Endometrial microvascular endothelial cells (primary cell): ENCODE measurements around the gene SPR. TPM values are rescaled to one million over a fixed set of nuclear protein-coding genes. Genes with fewer than 3 reads are reported as not detected.

Experiments
- in situ Hi-C: cut with HindIII; loops from 2 replicates; pipeline ENCODE4 v1.10.0; 2017; ENCODE audit warnings: low sequenced_read_pairs, low pct_unique_long_range_greater_than_20kb; ENCODE audit errors: inconsistent ontology term
- total RNA-seq: library from RNA; depleted of rRNA; stranded (reverse); fragments of >200 nt; gene quantifications from one replicate; pipeline ENCODE4 v1.2.3, GENCODE V29; 2015; ENCODE audit errors: inconsistent ontology term

The SPR gene
- total RNA-seq, 1 donor from 2014 or later: 55.0 TPM

- in situ Hi-C loops: no loop called here
Measured at GRCh38 chr2:72913486-72914205, 26.4 kb downstream of the SPR start.

DNA sequence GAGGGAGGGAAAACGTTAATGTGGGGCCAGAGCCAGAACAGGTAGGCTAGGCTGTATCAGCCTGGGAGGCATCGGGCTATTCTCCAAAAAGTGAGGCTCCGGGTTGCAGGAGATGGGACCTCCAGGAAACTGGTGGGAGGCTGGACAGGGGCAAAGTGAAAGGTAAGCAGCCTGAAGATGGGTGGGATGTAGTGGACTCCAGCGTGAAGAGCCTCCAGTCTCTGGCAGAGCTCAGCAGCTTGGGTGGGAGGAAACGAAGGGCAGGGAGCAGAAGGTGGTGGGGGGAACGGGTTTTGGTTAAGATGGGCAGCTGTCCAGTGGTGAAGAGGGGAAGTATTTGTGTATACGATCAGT lies 27.0 kb downstream of the SPR start:
- in situ Hi-C loops: no loop called here

DNA sequence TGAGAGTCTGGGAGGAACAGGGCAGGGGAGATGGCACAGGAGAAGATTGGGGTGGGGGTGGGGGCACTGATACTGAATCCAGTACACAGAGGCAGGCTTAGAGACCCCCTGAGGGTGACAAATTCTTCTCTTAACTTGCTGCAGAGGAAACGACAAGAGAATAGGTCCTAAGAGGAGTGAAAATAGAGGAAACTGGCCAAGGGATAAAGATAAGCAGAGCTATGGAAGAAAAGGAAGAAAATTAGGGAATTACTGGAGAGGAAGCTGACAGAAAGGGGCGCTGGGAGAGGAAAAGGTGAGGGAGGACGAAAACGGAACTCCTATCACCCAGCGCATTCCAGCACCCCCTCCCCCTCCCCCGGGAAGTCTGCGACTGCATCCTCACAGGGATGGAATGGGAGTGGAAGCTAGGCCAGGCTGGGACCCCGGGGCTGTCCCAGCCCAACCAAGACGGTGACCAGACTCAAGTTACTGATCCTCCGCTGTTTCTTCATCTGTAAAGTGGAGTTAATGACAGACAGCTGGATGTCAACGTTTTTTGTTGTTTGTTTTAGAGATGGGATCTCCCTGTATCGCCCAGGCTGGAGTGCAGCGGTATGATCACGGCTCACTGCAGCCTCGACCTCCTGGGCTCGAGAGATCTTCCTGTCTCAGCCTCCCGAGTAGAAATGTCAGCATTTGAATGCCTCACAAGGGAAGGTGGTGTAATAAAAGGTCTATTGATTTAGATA lies 27.5 kb downstream of the SPR start:
- in situ Hi-C loops: no loop called here

- in situ Hi-C loops: no loop called here
Measured at GRCh38 chr2:72915320-72915906, 28.2 kb downstream of the SPR start.

DNA sequence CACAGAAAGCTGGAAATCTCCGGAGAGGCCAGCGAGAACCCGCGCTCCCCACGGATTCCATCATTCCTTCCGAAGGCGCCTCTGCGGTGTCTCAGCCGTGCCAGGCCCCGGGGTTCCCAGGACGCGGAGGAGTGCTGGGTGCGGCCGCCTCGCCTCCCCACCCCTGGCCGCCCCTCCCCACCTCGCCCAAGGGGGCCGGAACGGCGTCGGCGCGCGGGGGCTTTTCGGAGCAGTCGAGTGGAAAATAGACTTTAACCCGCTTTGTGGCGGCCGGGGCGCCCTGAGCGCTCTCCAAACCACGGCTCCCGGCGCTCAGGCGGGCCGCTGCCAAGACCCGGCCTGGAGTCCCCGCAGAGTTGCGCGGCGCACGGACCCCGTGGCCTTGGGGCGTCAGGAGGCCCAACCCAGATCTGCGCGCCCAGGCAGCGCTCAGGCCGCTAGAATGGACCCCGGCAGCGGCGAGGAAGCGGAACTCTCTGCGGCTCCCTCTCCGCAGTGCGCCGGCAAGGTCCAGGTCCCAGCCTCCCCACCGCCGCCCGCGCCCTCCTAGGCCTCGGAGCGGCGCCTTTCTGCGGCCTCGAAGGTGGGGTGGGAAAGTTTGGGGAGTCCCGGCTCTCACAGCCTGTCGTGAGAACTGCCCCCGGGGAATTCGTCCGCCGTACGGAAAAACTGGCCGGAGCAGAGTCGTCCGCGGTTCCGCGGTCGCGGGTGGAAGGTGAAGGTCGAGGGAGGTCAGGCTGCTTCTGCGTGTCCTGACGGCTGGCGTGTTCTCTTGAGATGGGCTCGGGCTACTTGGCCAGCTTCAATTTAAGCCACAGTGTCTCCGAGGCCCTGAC lies 28.9 kb downstream of the SPR start:
- in situ Hi-C loops: no loop called here

DNA sequence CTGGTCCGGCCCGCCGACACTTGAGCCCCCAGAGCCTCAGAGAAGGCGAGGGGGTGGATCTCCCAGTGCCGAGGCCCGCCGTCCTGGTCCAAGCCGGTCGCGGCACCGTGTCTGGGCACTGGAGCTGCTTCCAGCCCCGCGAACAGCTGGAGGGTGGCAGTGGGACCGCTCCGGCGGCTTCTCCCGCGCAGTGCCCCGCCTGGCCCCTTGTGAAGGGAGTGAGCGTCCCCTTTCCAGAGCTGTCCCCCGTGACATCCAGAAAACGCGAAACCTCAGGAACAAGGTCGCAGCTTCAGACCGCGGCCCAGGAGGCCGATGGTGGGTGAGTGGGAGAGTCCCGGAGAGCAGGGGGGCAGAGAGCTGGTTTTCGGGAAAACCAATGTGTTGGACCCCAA lies 29.5 kb downstream of the SPR start:
- in situ Hi-C loops: no loop called here

GRCh38 chr2:72917138-72917876 lies 30.1 kb downstream of the SPR start, which contains the start of gene EMX1:
Gene EMX1 (plus strand): TSS chr2:72917519. CDS start chr2:72917853, 334 bp downstream.
- in situ Hi-C loops: no loop called here

GRCh38 chr2:72917877-72918553 lies 30.8 kb downstream of the SPR start:
- in situ Hi-C loops: no loop called here

DNA sequence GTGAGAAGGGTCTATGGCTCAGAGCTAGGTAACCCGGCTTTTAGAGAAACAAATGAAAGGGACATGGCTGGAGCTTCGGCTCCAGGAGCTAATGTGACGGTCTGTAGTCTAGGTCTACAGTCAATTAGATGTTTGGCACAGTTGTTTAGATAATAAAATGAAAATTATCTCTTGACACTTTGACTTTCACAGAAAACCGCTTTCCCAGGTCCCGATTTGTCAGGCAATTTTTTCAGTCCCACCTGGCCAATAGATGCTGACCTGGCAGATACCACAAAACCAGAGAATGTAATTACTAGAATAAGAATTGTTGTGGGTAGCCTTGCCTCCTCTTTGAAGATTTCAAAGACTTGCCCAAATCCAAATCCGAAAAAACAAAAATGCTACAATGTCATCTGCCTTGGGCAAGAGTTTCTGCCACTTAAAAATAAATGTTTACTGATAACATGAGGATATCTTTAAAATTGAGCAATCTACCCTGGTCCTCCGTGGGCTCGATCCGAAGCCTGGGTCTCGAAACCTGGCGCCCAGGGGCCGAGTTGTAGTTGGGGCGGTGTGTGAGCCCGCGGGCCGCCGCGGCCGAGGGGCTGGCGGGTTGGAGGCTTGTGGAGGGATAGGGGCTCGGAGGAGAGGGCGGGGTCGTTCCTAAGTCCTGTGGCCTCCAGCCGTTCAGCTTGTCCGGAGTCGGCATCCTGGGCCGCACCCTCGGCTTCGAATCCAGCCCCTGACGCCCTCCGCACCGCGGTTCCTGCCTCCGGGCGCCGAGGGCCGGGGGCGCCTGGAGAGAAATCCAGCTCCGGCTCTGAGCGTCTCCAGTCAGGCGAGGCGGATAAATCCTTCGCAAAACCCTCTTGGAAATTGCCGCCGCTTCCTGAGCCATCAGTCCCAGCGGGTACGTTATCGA lies 32.5 kb downstream of the SPR start:
- in situ Hi-C loops: no loop called here

GRCh38 chr2:72920318-72921087 lies 33.3 kb downstream of the SPR start:
- in situ Hi-C loops: no loop called here

- in situ Hi-C loops: no loop called here
Measured at GRCh38 chr2:72921088-72921851, 34.1 kb downstream of the SPR start.

- in situ Hi-C loops: no loop called here
Measured at GRCh38 chr2:72921853-72922252, 34.6 kb downstream of the SPR start.

GRCh38 chr2:72923833-72924352 lies 36.7 kb downstream of the SPR start:
- in situ Hi-C loops: no loop called here

GRCh38 chr2:72924353-72925240 lies 37.4 kb downstream of the SPR start:
- in situ Hi-C loops: no loop called here
